ENCODE data around the gene RNF133. TPM values are rescaled to one million over a fixed set of nuclear protein-coding genes. Genes with fewer than 3 reads are reported as not detected.

The RNF133 gene
- total RNA-seq, 1 experiment from 2014 or later, result 0.41 TPM

DNA sequence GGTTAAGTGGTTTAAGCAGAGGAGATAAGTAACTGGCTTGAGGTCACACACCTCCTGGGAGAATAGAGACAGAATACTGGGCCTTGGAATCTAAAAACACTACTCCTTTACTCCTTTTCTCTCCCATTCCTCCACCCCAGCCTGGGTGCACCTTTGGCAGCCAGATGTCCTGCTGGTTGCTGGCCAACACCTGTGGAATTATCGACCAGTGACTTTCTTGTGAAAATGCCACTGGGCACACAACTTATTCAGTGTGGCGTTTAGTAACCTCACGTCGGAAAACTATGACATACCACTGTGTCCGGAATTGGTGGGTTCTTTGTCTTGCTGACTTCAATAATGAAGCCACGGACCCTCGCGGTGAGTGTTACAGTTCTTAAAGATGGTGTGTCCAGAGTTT is 26.4 kb downstream of the RNF133 start:
- H2AFZ ChIP-seq, result no peak overlapping the region
- no peak overlapping the region for H3K4me3 ChIP-seq
- no peaks in the 10 kb centered on the region for H3K36me3 ChIP-seq (ENCODE audit: low read depth)
- no peak for DNase-seq
- no peak for TF ChIP-seq EZH2 (IDR thresholded peaks at IDR 0.05; ENCODE audit: low read depth)
- TF ChIP-seq, protein P1, sequence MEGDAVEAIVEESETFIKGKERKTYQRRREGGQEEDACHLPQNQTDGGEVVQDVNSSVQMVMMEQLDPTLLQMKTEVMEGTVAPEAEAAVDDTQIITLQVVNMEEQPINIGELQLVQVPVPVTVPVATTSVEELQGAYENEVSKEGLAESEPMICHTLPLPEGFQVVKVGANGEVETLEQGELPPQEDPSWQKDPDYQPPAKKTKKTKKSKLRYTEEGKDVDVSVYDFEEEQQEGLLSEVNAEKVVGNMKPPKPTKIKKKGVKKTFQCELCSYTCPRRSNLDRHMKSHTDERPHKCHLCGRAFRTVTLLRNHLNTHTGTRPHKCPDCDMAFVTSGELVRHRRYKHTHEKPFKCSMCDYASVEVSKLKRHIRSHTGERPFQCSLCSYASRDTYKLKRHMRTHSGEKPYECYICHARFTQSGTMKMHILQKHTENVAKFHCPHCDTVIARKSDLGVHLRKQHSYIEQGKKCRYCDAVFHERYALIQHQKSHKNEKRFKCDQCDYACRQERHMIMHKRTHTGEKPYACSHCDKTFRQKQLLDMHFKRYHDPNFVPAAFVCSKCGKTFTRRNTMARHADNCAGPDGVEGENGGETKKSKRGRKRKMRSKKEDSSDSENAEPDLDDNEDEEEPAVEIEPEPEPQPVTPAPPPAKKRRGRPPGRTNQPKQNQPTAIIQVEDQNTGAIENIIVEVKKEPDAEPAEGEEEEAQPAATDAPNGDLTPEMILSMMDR (conservative IDR thresholded peaks at IDR 0.05), result no peak
- BruUV-seq (replicated peaks), result no TSS peak
- ChIA-PET POLR2A (ENCODE audit: unreplicated experiment) (no interaction called here), CTCF (no interaction called here)
- no peaks in the 10 kb centered on the region for H3K9me3 ChIP-seq (ENCODE audit: insufficient read depth, low read depth)
- H4K20me1 ChIP-seq (ENCODE audit: insufficient read depth), result no peaks in the 10 kb centered on the region
- no peaks in the 10 kb centered on the region for H3F3A ChIP-seq (ENCODE audit: insufficient read depth, low read depth)
- H3K4me2 ChIP-seq, result no peak overlapping the region
- H3K27me3 ChIP-seq (ENCODE audit: insufficient read depth, low read depth), result no peaks in the 10 kb centered on the region
- H3K27ac ChIP-seq, result no peak overlapping the region
- no peaks in the 10 kb centered on the region for H3K9me2 ChIP-seq (ENCODE audit: insufficient read depth)
- intact Hi-C loops (cut with micrococcal nuclease; ENCODE audit: unreplicated experiment), result no loop called here
- no peaks in the 10 kb centered on the region for H3K4me1 ChIP-seq (replicated peaks; ENCODE audit: insufficient read depth)
- H3K79me2 ChIP-seq (ENCODE audit: low read depth), result no peaks in the 10 kb centered on the region

DNA sequence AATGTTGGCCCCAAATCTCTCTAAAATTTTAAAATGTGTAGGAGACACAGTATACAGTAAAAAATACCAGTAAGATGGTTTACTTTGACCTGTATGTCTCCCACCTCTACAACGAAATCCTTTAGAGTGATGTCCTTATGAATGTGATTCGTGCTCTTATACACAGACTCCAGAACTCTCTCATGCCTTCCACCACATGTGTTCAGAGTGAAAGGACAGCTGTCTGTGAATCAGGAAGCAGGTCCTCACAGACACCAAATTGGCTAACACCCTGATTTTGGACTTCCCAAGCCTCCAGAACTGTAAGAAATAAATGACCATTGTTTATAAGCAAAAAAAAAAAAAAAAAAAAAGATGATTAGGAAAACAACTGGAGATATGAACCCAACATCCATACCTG is 35.2 kb downstream of the RNF133 start:
- no peaks in the 10 kb centered on the region for H3K36me3 ChIP-seq (ENCODE audit: low read depth)
- POLR2A ChIA-PET (ENCODE audit: unreplicated experiment), result no interaction called here
- no TSS peak for BruUV-seq (replicated peaks)
- no peak overlapping the region for H3K4me2 ChIP-seq
- no peaks in the 10 kb centered on the region for H3K27me3 ChIP-seq (ENCODE audit: insufficient read depth, low read depth)
- no peak overlapping the region for H3K27ac ChIP-seq
- no peaks in the 10 kb centered on the region for H3K9me2 ChIP-seq (ENCODE audit: insufficient read depth)
- intact Hi-C loops (cut with micrococcal nuclease; ENCODE audit: unreplicated experiment), result no loop called here
- H2AFZ ChIP-seq, result no peak overlapping the region
- no peaks in the 10 kb centered on the region for H3F3A ChIP-seq (ENCODE audit: insufficient read depth, low read depth)
- no peaks in the 10 kb centered on the region for H3K4me1 ChIP-seq (replicated peaks; ENCODE audit: insufficient read depth)
- H3K9me3 ChIP-seq (ENCODE audit: insufficient read depth, low read depth), result no peaks in the 10 kb centered on the region
- H3K4me3 ChIP-seq, result no peak overlapping the region
- CTCF ChIA-PET, result no interaction called here
- H4K20me1 ChIP-seq (ENCODE audit: insufficient read depth), result no peaks in the 10 kb centered on the region
- H3K79me2 ChIP-seq (ENCODE audit: low read depth), result no peaks in the 10 kb centered on the region
- TF ChIP-seq, protein P1 (conservative IDR thresholded peaks at IDR 0.05), result no peak
- TF ChIP-seq EZH2 (IDR thresholded peaks at IDR 0.05; ENCODE audit: low read depth), result no peak
- no peak for DNase-seq

DNA sequence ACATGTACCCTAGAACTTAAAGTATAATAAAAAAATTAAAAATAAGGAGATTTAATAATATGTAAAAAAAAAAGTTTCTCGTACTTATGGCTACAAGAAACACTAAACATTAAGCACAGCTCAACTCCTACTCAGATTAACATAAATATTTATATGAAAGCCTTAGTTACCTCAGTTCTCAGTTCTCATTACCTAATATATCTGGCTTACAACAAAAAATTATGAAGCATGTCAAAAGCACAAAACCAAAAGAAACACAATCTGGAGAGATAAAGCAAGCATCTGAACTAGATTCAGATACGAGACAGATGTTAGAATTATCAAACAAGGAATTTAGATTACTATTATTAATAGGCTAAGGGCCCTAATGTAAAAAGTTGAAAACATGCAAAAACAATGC is 40.1 kb downstream of the RNF133 start:
- Histone ChIP-seq H4K20me1 (ENCODE audit: insufficient read depth) (no peaks in the 10 kb centered on the region), H3K36me3 (ENCODE audit: low read depth) (no peaks in the 10 kb centered on the region), H3K4me1 (replicated peaks; ENCODE audit: insufficient read depth) (no peaks in the 10 kb centered on the region), H3K9me3 (ENCODE audit: insufficient read depth, low read depth) (no peaks in the 10 kb centered on the region), H3K27me3 (ENCODE audit: insufficient read depth, low read depth) (no peaks in the 10 kb centered on the region), H3K79me2 (ENCODE audit: low read depth) (no peaks in the 10 kb centered on the region), H3K27ac (no peak overlapping the region), H3F3A (ENCODE audit: insufficient read depth, low read depth) (no peaks in the 10 kb centered on the region), H3K9me2 (ENCODE audit: insufficient read depth) (no peaks in the 10 kb centered on the region), H3K4me3 (no peak overlapping the region), H3K4me2 (no peak overlapping the region), H2AFZ (no peak overlapping the region)
- intact Hi-C loops (cut with micrococcal nuclease; ENCODE audit: unreplicated experiment), result no loop called here
- POLR2A ChIA-PET (ENCODE audit: unreplicated experiment), result no interaction called here
- no peak for DNase-seq
- TF ChIP-seq EZH2 (IDR thresholded peaks at IDR 0.05; ENCODE audit: low read depth), result no peak
- TF ChIP-seq, protein P1 (conservative IDR thresholded peaks at IDR 0.05), result no peak
- no TSS peak for BruUV-seq (replicated peaks)
- CTCF ChIA-PET, result no interaction called here

Data from PC-9 (cell line).